Measurements from ENCODE around the gene SENP7.
A peak's percentile ranks its signal among the peaks of the same experiment; 100 is the strongest.
"Not testable (repeated sequence)": the region's sequence is repeated elsewhere in the genome, so short reads cannot be mapped to it uniquely, and the experiment has no call there.

SENP7 gene

GRCh38 chr3:101527441-101527840, 14.4 kb upstream of the SENP7 start:
- DNase-seq = no peak

DNA sequence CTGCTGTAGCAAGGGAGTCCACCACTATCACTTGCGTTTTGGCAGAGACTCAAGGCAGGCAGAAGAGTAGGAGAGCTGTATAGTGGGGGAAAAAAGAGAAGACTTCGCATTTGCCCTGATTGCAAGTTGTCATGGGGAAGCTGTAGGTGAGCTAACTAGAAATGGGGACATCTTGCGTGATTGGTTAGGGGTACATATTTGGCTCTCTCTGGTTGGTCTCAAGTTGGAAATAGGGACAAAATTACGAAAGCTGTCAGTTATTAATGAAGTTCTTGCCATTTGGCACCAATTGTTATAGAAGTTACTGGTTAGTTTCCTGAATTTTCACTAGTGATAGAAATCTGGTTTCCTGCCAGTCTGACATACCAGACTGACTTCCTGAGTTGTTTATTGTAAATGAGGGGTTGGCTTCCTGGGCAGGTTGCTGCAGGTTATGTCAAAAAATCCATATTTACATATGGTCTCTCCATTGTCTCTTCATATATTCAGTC, 8.2 kb upstream of the SENP7 start:
- peak; percentile 23 for DNase-seq

DNA sequence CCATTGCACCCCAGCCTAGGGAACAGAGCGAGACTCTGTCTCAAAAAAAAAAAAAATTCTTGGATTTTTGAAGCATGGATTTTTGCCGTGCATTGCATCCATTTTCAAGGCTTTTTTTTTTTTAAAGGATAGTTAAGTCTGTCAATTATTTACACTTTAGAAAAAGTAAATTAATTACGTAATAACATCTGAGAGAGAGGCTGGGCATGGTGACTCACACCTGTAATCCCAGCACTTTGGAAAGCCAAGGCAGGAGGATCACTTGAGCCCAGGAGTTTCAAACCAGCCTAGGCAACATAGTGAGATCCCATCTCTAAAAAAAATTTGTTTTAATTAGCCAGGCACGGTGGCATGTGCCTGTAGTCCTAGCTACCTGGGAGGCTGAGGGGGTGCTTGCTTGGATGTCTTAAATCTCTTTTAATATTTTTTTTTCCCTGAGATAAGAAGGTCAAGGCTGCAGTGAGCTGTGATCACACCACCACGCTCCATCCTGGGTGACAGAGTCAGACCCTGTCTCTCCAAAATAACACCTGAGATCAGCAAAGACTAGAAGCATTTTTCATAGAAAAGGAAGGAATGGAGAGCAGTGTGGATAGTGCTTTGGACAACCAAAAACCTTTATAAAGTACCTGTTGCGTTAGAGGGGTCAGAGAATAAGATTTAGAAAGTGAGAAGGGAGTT, 6.8 kb upstream of the SENP7 start:
- no peak for DNase-seq

DNA sequence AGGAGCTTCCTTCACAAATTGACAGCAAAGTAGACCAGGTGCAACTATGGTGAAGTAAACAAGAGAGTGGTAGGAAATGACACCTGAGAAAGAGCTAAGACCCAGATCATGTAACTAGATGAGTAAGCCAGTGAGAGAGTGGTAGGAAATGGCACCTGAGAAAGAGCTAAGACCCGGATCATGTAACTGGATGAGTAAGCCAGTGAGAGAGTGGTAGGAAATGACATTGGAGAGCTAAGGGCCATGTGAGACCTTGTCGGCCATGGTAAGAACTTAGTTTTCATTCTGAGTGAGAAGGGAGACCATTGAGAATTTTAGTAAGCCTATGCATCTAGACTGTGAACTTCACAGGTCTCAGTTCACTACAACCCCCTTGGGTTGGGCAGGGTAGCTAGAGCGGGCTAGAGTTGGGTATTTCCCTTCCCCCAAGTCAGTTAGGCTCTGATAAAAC, 5.4 kb upstream of the SENP7 start:
- DNase-seq = peak; percentile 95

DNA sequence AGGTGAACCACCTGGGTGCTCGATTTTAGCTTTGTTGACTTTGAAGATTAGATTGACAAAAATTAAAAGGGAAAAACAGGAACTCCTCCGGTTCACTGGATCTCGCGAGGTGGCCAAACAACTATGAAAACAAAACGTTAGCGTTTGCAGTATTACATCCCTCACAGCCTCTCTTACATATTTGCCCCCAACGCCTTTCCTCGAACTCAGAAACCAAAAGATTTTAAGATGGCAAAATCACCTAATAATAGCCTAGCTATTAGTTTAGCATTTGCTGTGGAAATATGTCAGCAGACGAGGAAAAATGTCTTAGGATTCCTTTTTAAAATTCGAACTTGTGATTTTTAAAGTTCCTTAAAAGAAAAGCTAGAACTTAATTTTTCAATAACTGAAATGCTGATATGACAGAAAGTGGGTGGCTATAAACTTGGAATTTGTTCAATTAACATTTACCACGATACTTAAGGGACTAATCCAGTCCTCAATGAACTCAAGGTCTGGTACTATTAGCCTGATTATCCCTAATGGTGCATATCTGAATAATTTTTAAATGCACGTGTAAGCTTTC, 491 bp upstream of the SENP7 start:
- no peak for DNase-seq

DNA sequence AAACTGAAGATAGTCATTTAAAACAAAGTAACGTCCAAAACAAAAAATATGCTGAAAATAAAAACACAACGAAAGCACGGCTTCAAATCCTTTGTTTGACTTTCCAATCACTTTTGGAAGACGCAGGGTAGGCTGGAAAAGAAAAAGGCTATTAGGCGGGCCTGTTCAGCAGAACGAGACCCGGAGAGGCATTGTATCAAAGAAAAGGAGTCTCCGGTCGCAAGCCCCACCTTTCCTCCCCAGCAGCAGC, 691 bp downstream of the SENP7 start:
- no peak for DNase-seq

DNA sequence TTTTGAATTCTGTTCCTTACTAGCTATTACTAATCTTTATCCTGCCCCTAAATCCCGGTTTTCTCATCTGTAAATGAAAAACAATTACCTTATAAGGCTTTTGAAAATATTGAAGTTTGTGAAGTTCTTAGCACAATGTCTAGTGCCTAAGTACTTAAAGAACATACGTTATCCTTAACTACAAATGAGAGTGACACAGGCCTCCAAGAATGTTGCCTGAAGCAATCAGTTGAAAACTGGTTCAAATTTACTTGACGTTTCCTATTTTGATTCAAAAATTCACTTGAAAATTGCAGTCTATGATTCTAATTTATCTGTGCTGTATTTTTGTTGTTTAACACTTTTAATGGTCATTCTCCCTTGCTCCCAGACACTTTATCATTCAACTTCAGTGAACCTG, 3.2 kb downstream of the SENP7 start:
- no peak for DNase-seq

GRCh38 chr3:101509281-101509680, 3.7 kb downstream of the SENP7 start:
- DNase-seq = no peak

- DNase-seq = no peak
Measured at GRCh38 chr3:101501783-101502182, 11.2 kb downstream of the SENP7 start.

DNA sequence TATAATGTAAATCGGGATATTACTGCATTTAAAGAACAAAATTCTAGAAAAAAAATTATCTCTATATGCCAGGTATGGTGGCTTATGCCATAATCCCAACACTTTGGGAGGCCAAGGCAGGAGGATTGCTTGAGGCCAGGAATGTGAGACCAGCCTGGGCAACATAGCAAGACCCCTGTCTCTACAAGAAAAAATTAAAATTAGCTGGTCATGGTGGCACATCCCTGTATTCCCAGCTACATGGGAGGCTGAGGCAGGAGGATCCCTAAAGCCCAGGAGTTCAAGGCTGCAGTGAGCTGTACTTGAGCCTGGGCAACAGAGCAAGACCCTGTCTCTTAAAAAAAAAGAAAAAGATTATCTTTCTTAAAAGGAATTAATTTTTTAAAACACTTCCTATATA, 12.8 kb downstream of the SENP7 start:
- DNase-seq = no peak

- DNase-seq = no peak
Measured at GRCh38 chr3:101497803-101498202, 15.2 kb downstream of the SENP7 start.

GRCh38 chr3:101495552-101495951, 17.5 kb downstream of the SENP7 start:
- DNase-seq = no peak

DNA sequence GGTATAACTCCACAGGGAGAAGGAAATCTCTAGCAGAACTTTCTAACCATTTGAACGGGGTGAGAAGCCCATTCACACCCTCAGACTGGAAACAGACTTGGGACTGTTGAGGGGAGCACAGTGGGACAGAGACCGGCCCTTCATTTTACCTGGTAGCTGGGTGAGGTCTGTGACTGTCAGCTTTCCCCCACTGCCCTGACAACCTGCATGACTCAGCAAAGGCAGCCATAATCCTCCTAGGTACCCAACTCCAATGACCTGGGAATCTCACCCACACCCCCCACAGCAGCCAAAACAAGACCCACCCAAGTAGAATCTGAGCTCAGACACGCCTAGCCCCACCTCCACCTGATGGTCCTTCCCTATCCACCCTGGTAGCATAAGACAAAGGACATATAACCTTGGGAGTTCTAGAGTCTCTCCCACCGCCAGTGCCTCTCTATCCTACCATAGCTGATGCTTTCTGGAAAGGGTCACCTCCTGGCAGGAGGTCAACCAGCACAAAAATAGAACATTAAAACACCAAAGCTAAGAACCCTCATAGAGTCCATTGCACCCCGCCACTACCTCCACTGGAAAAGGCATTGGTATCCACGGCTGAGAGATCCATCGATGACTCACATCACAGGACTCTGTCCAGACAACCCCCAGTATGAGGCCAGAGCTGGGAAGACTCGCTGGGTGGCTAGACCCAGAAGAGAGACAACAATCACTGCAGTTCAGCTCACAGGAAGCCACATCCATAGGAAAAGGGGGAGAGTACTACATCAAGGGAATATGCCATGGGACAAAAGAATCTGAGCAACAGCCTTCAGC, 28.0 kb downstream of the SENP7 start:
- no peak for DNase-seq

DNA sequence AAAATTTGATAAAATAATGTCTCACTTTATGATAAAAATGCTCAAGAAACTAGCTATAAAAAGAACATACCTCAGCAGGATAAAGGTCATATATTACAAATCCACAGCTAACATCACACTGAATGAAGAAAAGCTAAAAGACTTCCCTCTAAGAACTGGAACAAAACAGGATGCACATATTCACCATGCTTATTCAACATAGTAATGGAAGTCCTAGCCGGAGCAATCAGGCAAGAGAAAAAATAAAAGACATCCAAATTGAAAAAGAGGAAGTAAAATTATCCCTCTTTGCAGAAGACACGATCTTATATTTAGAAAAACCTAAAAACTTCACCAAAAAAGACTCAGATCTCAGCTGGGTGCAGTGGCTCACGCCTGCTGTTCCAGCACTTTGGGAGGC, 34.0 kb downstream of the SENP7 start:
- no peak for DNase-seq

GRCh38 chr3:101474841-101475552, 38.0 kb downstream of the SENP7 start:
- not testable (repeated sequence) for DNase-seq

GRCh38 chr3:101468676-101469075, 44.3 kb downstream of the SENP7 start:
- DNase-seq = not testable (repeated sequence)

DNA sequence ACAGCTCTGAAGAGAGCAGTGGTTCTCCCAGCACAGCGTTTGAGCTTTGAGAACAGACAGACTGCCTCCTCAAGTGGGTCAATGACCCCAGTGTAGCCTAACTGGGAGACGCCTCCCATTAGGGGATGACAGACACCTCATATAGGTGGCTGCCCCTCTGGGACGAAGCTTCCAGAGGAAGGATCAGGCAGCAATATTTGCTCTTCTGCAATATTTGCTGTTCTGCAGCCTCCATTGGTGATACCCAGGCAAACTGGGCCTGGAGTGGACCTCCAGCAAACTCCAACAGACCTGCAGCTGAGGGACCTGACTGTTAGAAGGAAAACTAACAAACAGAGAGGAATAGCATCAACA, 45.7 kb downstream of the SENP7 start:
- not testable (repeated sequence) for DNase-seq

DNA sequence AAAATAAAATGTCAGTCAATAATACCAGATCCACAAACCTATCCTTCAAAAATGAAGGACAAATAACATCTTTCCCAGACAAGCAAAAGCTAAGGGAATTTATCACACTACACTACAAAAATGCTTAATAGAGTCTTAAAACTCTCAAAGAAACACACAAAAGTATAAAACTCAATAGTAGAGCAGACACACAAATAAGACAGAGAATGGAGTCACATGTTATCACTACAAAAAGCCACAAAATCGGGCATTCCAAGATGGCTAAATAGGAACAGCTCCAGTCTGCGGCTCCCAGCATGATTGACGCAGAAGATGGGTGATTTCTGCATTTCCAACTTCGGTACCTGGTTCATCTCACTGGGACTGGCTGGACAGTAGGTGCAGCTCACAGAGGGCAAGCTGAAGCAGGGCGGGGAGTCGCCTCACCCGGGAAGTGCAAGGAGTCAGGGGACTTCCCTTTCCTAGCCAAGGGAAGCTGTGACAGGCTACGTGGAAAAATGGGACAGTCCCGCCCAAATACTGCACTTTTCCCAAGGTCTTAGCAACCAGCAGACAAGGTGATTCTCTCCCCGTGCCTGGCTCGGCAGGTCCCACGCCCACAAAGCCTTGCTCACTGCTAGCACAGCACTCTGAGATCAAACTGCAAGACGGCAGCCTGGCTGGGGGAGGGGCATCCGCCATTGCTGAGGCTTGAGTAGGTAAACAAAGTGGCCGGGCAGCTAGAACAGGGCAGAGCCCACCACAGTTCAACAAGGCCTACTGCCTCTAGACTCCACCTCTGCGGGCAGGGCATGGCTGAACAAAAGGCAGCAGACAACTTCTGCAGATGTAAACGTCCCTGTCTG, 46.3 kb downstream of the SENP7 start:
- DNase-seq = peak; percentile 6

DNA sequence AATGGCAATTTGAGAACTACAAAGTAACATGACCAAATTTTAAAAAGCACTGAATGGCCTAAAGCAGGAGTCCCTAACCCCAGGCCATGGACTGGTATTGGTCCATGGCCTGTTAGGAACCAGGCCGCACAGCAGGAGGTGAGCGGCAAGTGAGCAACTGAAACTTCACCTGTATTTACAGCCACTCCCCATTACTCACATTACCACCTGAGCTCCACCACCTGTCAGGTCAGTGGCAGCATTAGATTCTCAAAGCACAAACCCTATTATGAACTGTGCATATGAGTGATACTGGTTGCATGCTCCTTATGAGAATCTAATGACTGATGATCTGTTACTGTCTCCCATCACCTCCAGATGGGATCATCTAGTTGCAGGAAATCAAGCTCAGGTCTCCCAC, 48.8 kb downstream of the SENP7 start:
- no peak for DNase-seq

DNA sequence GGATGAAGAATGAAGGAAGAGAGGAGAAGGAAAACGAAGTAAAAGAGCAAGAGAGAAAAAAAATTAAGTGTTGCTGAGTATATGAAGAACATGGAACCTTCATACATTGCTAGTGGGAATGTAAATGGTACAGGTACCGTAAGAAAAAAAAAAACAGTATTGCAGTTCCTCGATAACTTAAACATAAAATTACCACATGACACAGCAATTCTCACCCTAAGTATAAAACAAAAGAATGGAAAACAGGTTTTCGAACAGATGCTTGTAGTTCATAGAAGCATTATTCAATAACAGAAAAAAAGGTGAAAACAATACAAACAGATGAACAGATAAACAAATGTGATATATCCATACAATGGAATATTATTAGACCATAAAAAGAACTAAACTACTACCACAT, 51.6 kb downstream of the SENP7 start:
- DNase-seq = no peak

- no peak for DNase-seq
Measured at GRCh38 chr3:101458387-101458786, 54.6 kb downstream of the SENP7 start.

GRCh38 chr3:101454629-101455028, 58.4 kb downstream of the SENP7 start:
- DNase-seq = no peak

- DNase-seq = no peak
Measured at GRCh38 chr3:101453961-101454360, 59.1 kb downstream of the SENP7 start.
